SK-N-SH treated with all-trans-retinoic acid at 6 μM for 48 hours (cell line): ENCODE results near the gene PLEKHA1.

Source experiments
- ATAC-seq: fragments of 200-7000 bp; cut with Tn5 transposase; 3 replicates; pipeline ENCODE4 v1.9.1; 2020; ENCODE audit warnings: mild to moderate bottlenecking, moderate library complexity
- ARNTL ChIP-seq: fragments of 450-650 bp; formaldehyde crosslinking; IDR thresholded peaks from 2 replicates; pipeline ENCODE4 v1.5.0; 2020; ENCODE audit warnings: low read depth, mild to moderate bottlenecking, moderate library complexity, borderline replicate concordance
- BACH2 ChIP-seq: fragments of 250-450 bp; sonication (Bioruptor Pico); IDR thresholded peaks from 2 replicates; pipeline ENCODE4 v1.9.0; 2021; ENCODE audit warnings: mild to moderate bottlenecking, borderline replicate concordance
- CSDC2 ChIP-seq: fragments of 250-450 bp; sonication (Bioruptor Pico); IDR thresholded peaks from 2 replicates; pipeline ENCODE4 v1.5.0; 2020; ENCODE audit warnings: mild to moderate bottlenecking, moderate library complexity
- CSRNP3 ChIP-seq: fragments of 250-450 bp; sonication (Bioruptor Pico); IDR thresholded peaks from 2 replicates; pipeline ENCODE4 v1.5.1; 2021; ENCODE audit warnings: mild to moderate bottlenecking, moderate library complexity
- GLIS3 ChIP-seq: fragments of 250-450 bp; sonication (Bioruptor Pico); IDR thresholded peaks from 2 replicates; pipeline ENCODE4 v1.5.0; 2020; ENCODE audit warnings: mild to moderate bottlenecking, moderate library complexity
- ISL1 ChIP-seq: fragments of 250-450 bp; sonication (Bioruptor Pico); IDR thresholded peaks from 2 replicates; pipeline ENCODE4 v2.1.2; 2022; ENCODE audit warnings: mild to moderate bottlenecking, moderate library complexity
- OSR1 ChIP-seq: fragments of 250-450 bp; sonication (Bioruptor Pico); IDR thresholded peaks from 2 replicates; pipeline ENCODE4 v1.8.0; 2022; ENCODE audit warnings: moderate library complexity, mild to moderate bottlenecking, inconsistent platforms
- PPARA ChIP-seq: fragments of 250-450 bp; sonication (Bioruptor Pico); IDR thresholded peaks from 2 replicates; pipeline ENCODE4 v1.5.0; 2020; ENCODE audit warnings: mild to moderate bottlenecking, borderline replicate concordance
- RARB ChIP-seq: fragments of 250-450 bp; sonication (Bioruptor Pico); IDR thresholded peaks from 2 replicates; pipeline ENCODE4 v1.8.0; 2021; ENCODE audit warnings: mild to moderate bottlenecking, moderate library complexity
- SNAI2 ChIP-seq: fragments of 250-450 bp; sonication (Bioruptor Pico); IDR thresholded peaks from 2 replicates; pipeline ENCODE4 v1.5.0; 2020; ENCODE audit warnings: mild to moderate bottlenecking, moderate library complexity
- TCF4 ChIP-seq: fragments of 250-450 bp; sonication (Bioruptor Pico); IDR thresholded peaks from 2 replicates; pipeline ENCODE4 v1.8.0; 2021; ENCODE audit warnings: mild to moderate bottlenecking, moderate library complexity, borderline replicate concordance
- TOX ChIP-seq: fragments of 250-450 bp; sonication (Bioruptor Pico); IDR thresholded peaks from 2 replicates; pipeline ENCODE4 v1.8.0; 2021; ENCODE audit warnings: mild to moderate bottlenecking, moderate library complexity, borderline replicate concordance
- TSHZ2 ChIP-seq: fragments of 250-450 bp; sonication (Bioruptor Pico); IDR thresholded peaks from 2 replicates; pipeline ENCODE4 v1.5.0; 2020; ENCODE audit warnings: mild to moderate bottlenecking, moderate library complexity
- ZC3H10 ChIP-seq: fragments of 250-450 bp; sonication (Bioruptor Pico); IDR thresholded peaks from 2 replicates; pipeline ENCODE4 v1.5.1; 2021; ENCODE audit warnings: mild to moderate bottlenecking, moderate library complexity
- ZFP3 ChIP-seq: fragments of 250-450 bp; sonication (Bioruptor Pico); IDR thresholded peaks from 2 replicates; pipeline ENCODE4 v1.5.0; 2020; ENCODE audit warnings: mild to moderate bottlenecking, moderate library complexity
- ZFP30 ChIP-seq: fragments of 450-650 bp; formaldehyde crosslinking; IDR thresholded peaks from 2 replicates; pipeline ENCODE4 v1.5.0; 2022; ENCODE audit warnings: mild to moderate bottlenecking, moderate library complexity
- ZNF565 ChIP-seq: fragments of 450-650 bp; formaldehyde crosslinking; conservative IDR thresholded peaks from 2 replicates; pipeline ENCODE4 v1.5.0; 2020; ENCODE audit warnings: low read depth, mild to moderate bottlenecking, moderate library complexity
- ZNF70 ChIP-seq: fragments of 450-650 bp; formaldehyde crosslinking; IDR thresholded peaks from 2 replicates; pipeline ENCODE4 v1.5.0; 2020; ENCODE audit warnings: mild to moderate bottlenecking, moderate library complexity
- TF ChIP-seq, protein P1 (sequence below): fragments of 250-450 bp; sonication (Bioruptor Pico); IDR thresholded peaks from 2 replicates; pipeline ENCODE4 v1.8.0; 2020; ENCODE audit warnings: mild to moderate bottlenecking, moderate library complexity, borderline replicate concordance
- TF ChIP-seq, protein P2 (sequence below): fragments of 250-450 bp; sonication (Bioruptor Pico); IDR thresholded peaks from 2 replicates; pipeline ENCODE4 v1.8.0; 2021; ENCODE audit warnings: low read depth, mild to moderate bottlenecking, moderate library complexity, borderline replicate concordance
- TF ChIP-seq, protein P3 (sequence below): fragments of 250-450 bp; sonication (Bioruptor Pico); IDR thresholded peaks from 2 replicates; pipeline ENCODE4 v1.5.1; 2020; ENCODE audit warnings: low read depth, mild to moderate bottlenecking, moderate library complexity

Gene PLEKHA1

GRCh38 chr10:122374237-122374858, at the start of gene PLEKHA1:
PLEKHA1 (plus strand) TSS chr10:122374708; CDS start chr10:122393201, 18,493 bp downstream.
- ATAC-seq, result peak; percentile 95
- TF ChIP-seq SNAI2 (CRISPR knock-in tag), result no peak
- no peak for TF ChIP-seq TCF4 (CRISPR knock-in tag)
- TF ChIP-seq ARNTL, result no peak
- TF ChIP-seq CSRNP3 (CRISPR knock-in tag), result no peak
- no peak for TF ChIP-seq TSHZ2 (CRISPR knock-in tag)
- TF ChIP-seq, protein P1, sequence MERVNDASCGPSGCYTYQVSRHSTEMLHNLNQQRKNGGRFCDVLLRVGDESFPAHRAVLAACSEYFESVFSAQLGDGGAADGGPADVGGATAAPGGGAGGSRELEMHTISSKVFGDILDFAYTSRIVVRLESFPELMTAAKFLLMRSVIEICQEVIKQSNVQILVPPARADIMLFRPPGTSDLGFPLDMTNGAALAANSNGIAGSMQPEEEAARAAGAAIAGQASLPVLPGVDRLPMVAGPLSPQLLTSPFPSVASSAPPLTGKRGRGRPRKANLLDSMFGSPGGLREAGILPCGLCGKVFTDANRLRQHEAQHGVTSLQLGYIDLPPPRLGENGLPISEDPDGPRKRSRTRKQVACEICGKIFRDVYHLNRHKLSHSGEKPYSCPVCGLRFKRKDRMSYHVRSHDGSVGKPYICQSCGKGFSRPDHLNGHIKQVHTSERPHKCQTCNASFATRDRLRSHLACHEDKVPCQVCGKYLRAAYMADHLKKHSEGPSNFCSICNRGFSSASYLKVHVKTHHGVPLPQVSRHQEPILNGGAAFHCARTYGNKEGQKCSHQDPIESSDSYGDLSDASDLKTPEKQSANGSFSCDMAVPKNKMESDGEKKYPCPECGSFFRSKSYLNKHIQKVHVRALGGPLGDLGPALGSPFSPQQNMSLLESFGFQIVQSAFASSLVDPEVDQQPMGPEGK (CRISPR knock-in tag), result no peak
- no peak for TF ChIP-seq ZNF565 (CRISPR knock-in tag)
- no peak for TF ChIP-seq GLIS3
- TF ChIP-seq, all 23 proteins: peak for 0

DNA sequence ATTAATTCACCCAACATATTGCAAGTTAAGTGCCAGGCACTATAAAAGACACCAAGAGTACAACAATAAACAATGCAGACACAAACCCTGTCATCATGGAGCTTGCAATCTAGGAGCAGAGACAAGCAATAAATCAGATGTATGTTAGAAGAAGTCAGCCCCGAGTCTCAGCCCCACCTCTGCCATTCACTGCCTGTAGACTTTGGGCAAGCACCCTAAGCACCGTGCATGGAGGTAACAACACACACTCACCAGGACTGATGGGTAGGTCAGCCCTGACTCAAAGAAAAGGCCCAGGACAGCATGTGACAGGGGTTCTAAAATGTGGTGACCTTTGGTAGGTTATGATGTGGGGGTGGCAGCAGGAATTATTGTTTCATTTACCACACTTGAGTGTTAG, 49.3 kb upstream of the PLEKHA1 start:
- no peak for ATAC-seq
- TF ChIP-seq ZNF565 (CRISPR knock-in tag) (no peak), PPARA (CRISPR knock-in tag) (no peak), TCF4 (CRISPR knock-in tag) (no peak), BACH2 (CRISPR knock-in tag) (no peak), TOX (CRISPR knock-in tag) (no peak), ZFP3 (CRISPR knock-in tag) (no peak), TSHZ2 (CRISPR knock-in tag) (no peak), ISL1 (CRISPR knock-in tag) (no peak), ZNF70 (CRISPR knock-in tag) (no peak), OSR1 (CRISPR knock-in tag) (no peak), CSRNP3 (CRISPR knock-in tag) (no peak), ZC3H10 (CRISPR knock-in tag) (no peak), GLIS3 (no peak), SNAI2 (CRISPR knock-in tag) (no peak), ZFP30 (CRISPR knock-in tag) (no peak), RARB (CRISPR knock-in tag) (no peak), CSDC2 (CRISPR knock-in tag) (no peak)
- TF ChIP-seq, protein P2, sequence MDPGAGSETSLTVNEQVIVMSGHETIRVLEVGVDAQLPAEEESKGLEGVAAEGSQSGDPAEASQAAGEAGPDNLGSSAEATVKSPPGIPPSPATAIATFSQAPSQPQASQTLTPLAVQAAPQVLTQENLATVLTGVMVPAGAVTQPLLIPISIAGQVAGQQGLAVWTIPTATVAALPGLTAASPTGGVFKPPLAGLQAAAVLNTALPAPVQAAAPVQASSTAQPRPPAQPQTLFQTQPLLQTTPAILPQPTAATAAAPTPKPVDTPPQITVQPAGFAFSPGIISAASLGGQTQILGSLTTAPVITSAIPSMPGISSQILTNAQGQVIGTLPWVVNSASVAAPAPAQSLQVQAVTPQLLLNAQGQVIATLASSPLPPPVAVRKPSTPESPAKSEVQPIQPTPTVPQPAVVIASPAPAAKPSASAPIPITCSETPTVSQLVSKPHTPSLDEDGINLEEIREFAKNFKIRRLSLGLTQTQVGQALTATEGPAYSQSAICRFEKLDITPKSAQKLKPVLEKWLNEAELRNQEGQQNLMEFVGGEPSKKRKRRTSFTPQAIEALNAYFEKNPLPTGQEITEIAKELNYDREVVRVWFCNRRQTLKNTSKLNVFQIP (CRISPR knock-in tag), result no peak
- TF ChIP-seq, protein P3, sequence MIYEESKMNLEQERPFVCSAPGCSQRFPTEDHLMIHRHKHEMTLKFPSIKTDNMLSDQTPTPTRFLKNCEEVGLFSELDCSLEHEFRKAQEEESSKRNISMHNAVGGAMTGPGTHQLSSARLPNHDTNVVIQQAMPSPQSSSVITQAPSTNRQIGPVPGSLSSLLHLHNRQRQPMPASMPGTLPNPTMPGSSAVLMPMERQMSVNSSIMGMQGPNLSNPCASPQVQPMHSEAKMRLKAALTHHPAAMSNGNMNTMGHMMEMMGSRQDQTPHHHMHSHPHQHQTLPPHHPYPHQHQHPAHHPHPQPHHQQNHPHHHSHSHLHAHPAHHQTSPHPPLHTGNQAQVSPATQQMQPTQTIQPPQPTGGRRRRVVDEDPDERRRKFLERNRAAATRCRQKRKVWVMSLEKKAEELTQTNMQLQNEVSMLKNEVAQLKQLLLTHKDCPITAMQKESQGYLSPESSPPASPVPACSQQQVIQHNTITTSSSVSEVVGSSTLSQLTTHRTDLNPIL (CRISPR knock-in tag), result no peak
